Memory B cell (primary cell): Measurements from ENCODE around the gene KCMF1.

Experiments used
- ATAC-seq: fragments of 150-1000 bp; cut with Tn5 transposase; 2 replicates; pipeline ENCODE4 v1.10.0; 2021; ENCODE audit warnings: low read depth, mild to moderate bottlenecking, moderate library complexity
- DNase-seq, 2 donors: peaks; one replicate each; pipeline ENCODE4 v3.0.0; 2022; ENCODE audit warnings: low spot score in 2 of 2
- H3K27ac Mint-ChIP-seq: one replicate; pipeline ENCODE4 v1.8.0; 2022; ENCODE audit warnings: mild to moderate bottlenecking, moderate library complexity, mixed read lengths
- H3K27me3 Mint-ChIP-seq: one replicate; pipeline ENCODE4 v1.8.0; 2022; ENCODE audit warnings: mixed read lengths
- H3K36me3 Mint-ChIP-seq: one replicate; pipeline ENCODE4 v1.8.0; 2022; ENCODE audit warnings: mild to moderate bottlenecking, mixed read lengths
- H3K4me1 Mint-ChIP-seq: one replicate; pipeline ENCODE4 v1.8.0; 2022; ENCODE audit warnings: mixed read lengths
- H3K4me3 Mint-ChIP-seq: one replicate; pipeline ENCODE4 v1.8.0; 2022; ENCODE audit warnings: mild to moderate bottlenecking, moderate library complexity, mixed read lengths
- H3K9me3 Mint-ChIP-seq: one replicate; pipeline ENCODE4 v1.8.0; 2022; ENCODE audit warnings: mixed read lengths

The KCMF1 gene

GRCh38 chr2:84989422-84989821 is 18.5 kb downstream of the KCMF1 start:
- peaks cover 27% of the 10 kb centered on the region for H3K4me1 Mint-ChIP-seq
- no peak overlapping the region for H3K4me3 Mint-ChIP-seq
- no peaks in the 10 kb centered on the region for H3K9me3 Mint-ChIP-seq
- H3K27ac Mint-ChIP-seq, result no peak overlapping the region
- no peaks in the 10 kb centered on the region for H3K27me3 Mint-ChIP-seq
- ATAC-seq (no peak), DNase-seq (no peak)
- peaks cover 4% of the 10 kb centered on the region for H3K36me3 Mint-ChIP-seq

- Mint-ChIP-seq H3K9me3 (no peaks in the 10 kb centered on the region), H3K4me1 (peaks cover 25% of the 10 kb centered on the region)
- no peak for DNase-seq
Measured at GRCh38 chr2:84989927-84990326, 19.0 kb downstream of the KCMF1 start.

GRCh38 chr2:84991404-84992160 is 20.6 kb downstream of the KCMF1 start:
- ATAC-seq (no peak), DNase-seq (no peak)
- no peak overlapping the region for H3K4me3 Mint-ChIP-seq

More at GRCh38 chr2:84989927-84990326, 19.0 kb downstream of the KCMF1 start:
- Mint-ChIP-seq H3K36me3 (peaks cover 4% of the 10 kb centered on the region), H3K27ac (no peak overlapping the region), H3K4me3 (no peak overlapping the region), H3K27me3 (no peaks in the 10 kb centered on the region)
- ATAC-seq, result no peak

GRCh38 chr2:84995826-84996225 is 24.9 kb downstream of the KCMF1 start:
- Mint-ChIP-seq H3K27me3 (no peaks in the 10 kb centered on the region), H3K4me1 (peaks cover 25% of the 10 kb centered on the region), H3K27ac (no peak overlapping the region), H3K4me3 (no peak overlapping the region), H3K36me3 (peaks cover 4% of the 10 kb centered on the region), H3K9me3 (no peaks in the 10 kb centered on the region)
- no peak for ATAC-seq
- no peak for DNase-seq

More at GRCh38 chr2:84991404-84992160, 20.6 kb downstream of the KCMF1 start:
- Mint-ChIP-seq H3K27me3 (no peaks in the 10 kb centered on the region), H3K36me3 (no peaks in the 10 kb centered on the region), H3K27ac (no peak overlapping the region), H3K9me3 (no peaks in the 10 kb centered on the region), H3K4me1 (peaks cover 24% of the 10 kb centered on the region)

- Mint-ChIP-seq H3K36me3 (peaks cover 4% of the 10 kb centered on the region), H3K4me3 (no peak overlapping the region), H3K27me3 (no peaks in the 10 kb centered on the region), H3K9me3 (no peaks in the 10 kb centered on the region), H3K4me1 (peaks cover 30% of the 10 kb centered on the region), H3K27ac (peak overlapping the region; percentile 67)
- DNase-seq, result no peak
- no peak for ATAC-seq
Measured at GRCh38 chr2:84996909-84997308, 25.9 kb downstream of the KCMF1 start.

GRCh38 chr2:84999553-84999955 is 28.6 kb downstream of the KCMF1 start:
- H3K4me1 Mint-ChIP-seq, result peaks cover 26% of the 10 kb centered on the region
- no peak for DNase-seq
- peak overlapping the region; percentile 72 for H3K27ac Mint-ChIP-seq
- peaks cover 4% of the 10 kb centered on the region for H3K36me3 Mint-ChIP-seq
- H3K4me3 Mint-ChIP-seq, result peak overlapping the region; percentile 1
- H3K9me3 Mint-ChIP-seq, result no peaks in the 10 kb centered on the region
- ATAC-seq, result peak; percentile 56
- no peaks in the 10 kb centered on the region for H3K27me3 Mint-ChIP-seq

- H3K27ac Mint-ChIP-seq, result peak overlapping the region; percentile 72
- H3K36me3 Mint-ChIP-seq, result peaks cover 4% of the 10 kb centered on the region
- DNase-seq (no peak), ATAC-seq (no peak)
- H3K4me1 Mint-ChIP-seq, result peaks cover 24% of the 10 kb centered on the region
- H3K9me3 Mint-ChIP-seq, result no peaks in the 10 kb centered on the region
- H3K27me3 Mint-ChIP-seq, result no peaks in the 10 kb centered on the region
- H3K4me3 Mint-ChIP-seq, result no peak overlapping the region
Measured at GRCh38 chr2:85001595-85001994, 30.6 kb downstream of the KCMF1 start.

GRCh38 chr2:85002534-85002933 is 31.6 kb downstream of the KCMF1 start:
- ATAC-seq, result no peak
- Mint-ChIP-seq H3K27me3 (no peaks in the 10 kb centered on the region), H3K4me1 (peaks cover 28% of the 10 kb centered on the region)

GRCh38 chr2:85008252-85008651 is 37.3 kb downstream of the KCMF1 start:
- Mint-ChIP-seq H3K27ac (no peak overlapping the region), H3K27me3 (no peaks in the 10 kb centered on the region), H3K9me3 (peaks cover 5% of the 10 kb centered on the region), H3K4me3 (no peak overlapping the region), H3K4me1 (peaks cover 43% of the 10 kb centered on the region), H3K36me3 (peaks cover 20% of the 10 kb centered on the region)
- no peak for DNase-seq
- ATAC-seq, result no peak

More at GRCh38 chr2:85002534-85002933, 31.6 kb downstream of the KCMF1 start:
- Mint-ChIP-seq H3K4me3 (no peak overlapping the region), H3K36me3 (peaks cover 8% of the 10 kb centered on the region), H3K27ac (no peak overlapping the region), H3K9me3 (no peaks in the 10 kb centered on the region)
- no peak for DNase-seq

- DNase-seq, result peak in 1 of 2 donors; percentile 19
- H3K27me3 Mint-ChIP-seq, result no peaks in the 10 kb centered on the region
- no peak overlapping the region for H3K4me3 Mint-ChIP-seq
- H3K27ac Mint-ChIP-seq, result peak overlapping the region; percentile 39
- peaks cover 48% of the 10 kb centered on the region for H3K4me1 Mint-ChIP-seq
- H3K9me3 Mint-ChIP-seq, result peaks cover 5% of the 10 kb centered on the region
- peaks cover 20% of the 10 kb centered on the region for H3K36me3 Mint-ChIP-seq
- ATAC-seq, result peak; percentile 71
Measured at GRCh38 chr2:85009019-85009618, 38.2 kb downstream of the KCMF1 start.

- DNase-seq (no peak), ATAC-seq (no peak)
- Mint-ChIP-seq H3K4me3 (no peak overlapping the region), H3K27ac (no peak overlapping the region), H3K9me3 (peaks cover 5% of the 10 kb centered on the region), H3K36me3 (peaks cover 20% of the 10 kb centered on the region), H3K4me1 (peaks cover 51% of the 10 kb centered on the region), H3K27me3 (no peaks in the 10 kb centered on the region)
Measured at GRCh38 chr2:85010404-85010803, 39.4 kb downstream of the KCMF1 start.

GRCh38 chr2:85011098-85011497 is 40.1 kb downstream of the KCMF1 start:
- H3K27me3 Mint-ChIP-seq, result no peaks in the 10 kb centered on the region
- no peak for DNase-seq
- no peak overlapping the region for H3K4me3 Mint-ChIP-seq
- peak overlapping the region; percentile 38 for H3K27ac Mint-ChIP-seq
- no peak for ATAC-seq
- H3K36me3 Mint-ChIP-seq, result peaks cover 20% of the 10 kb centered on the region
- H3K9me3 Mint-ChIP-seq, result peaks cover 5% of the 10 kb centered on the region
- peaks cover 50% of the 10 kb centered on the region for H3K4me1 Mint-ChIP-seq

GRCh38 chr2:85011747-85012146 is 40.8 kb downstream of the KCMF1 start:
- Mint-ChIP-seq H3K27ac (peak overlapping the region; percentile 38), H3K36me3 (peaks cover 20% of the 10 kb centered on the region), H3K27me3 (no peaks in the 10 kb centered on the region), H3K9me3 (peaks cover 5% of the 10 kb centered on the region), H3K4me1 (peaks cover 50% of the 10 kb centered on the region), H3K4me3 (no peak overlapping the region)
- DNase-seq, result no peak
- ATAC-seq, result no peak

- DNase-seq (no peak), ATAC-seq (no peak)
- Mint-ChIP-seq H3K36me3 (peaks cover 15% of the 10 kb centered on the region), H3K4me1 (peaks cover 45% of the 10 kb centered on the region), H3K27ac (no peak overlapping the region), H3K9me3 (peaks cover 5% of the 10 kb centered on the region), H3K27me3 (no peaks in the 10 kb centered on the region), H3K4me3 (no peak overlapping the region)
Measured at GRCh38 chr2:85012431-85012830, 41.5 kb downstream of the KCMF1 start.
